ENCODE measurements around the gene TEKT4. TPM values are rescaled to one million over a fixed set of nuclear protein-coding genes. Genes with fewer than 3 reads are reported as not detected.

The TEKT4 gene
- total RNA-seq, 2 donors from 2014 or later, result not detected

GRCh38 chr2:94873362-94874276, 2.4 kb downstream of the TEKT4 start:
- Histone ChIP-seq H3K4me3 (no peak overlapping the region), H3K27me3 (no peaks in the 10 kb centered on the region), H3K36me3 (no peaks in the 10 kb centered on the region), H3K4me1 (no peaks in the 10 kb centered on the region), H3K9me3 (no peaks in the 10 kb centered on the region), H3K27ac (no peak overlapping the region)
- no peak for DNase-seq (ENCODE audit: low spot score)
- TF ChIP-seq CTCF (IDR thresholded peaks at IDR 0.05), result no peak

- DNase-seq (ENCODE audit: low spot score), result no peak
- Histone ChIP-seq H3K4me3 (no peak overlapping the region), H3K27ac (no peak overlapping the region), H3K36me3 (no peaks in the 10 kb centered on the region), H3K27me3 (no peaks in the 10 kb centered on the region), H3K9me3 (no peaks in the 10 kb centered on the region), H3K4me1 (no peaks in the 10 kb centered on the region)
- peak; percentile 37 to 76 for TF ChIP-seq CTCF (IDR thresholded peaks at IDR 0.05)
These were observed 3.2 kb downstream of the TEKT4 start for GRCh38 chr2:94874277-94874997.

- no peaks in the 10 kb centered on the region for H3K36me3 ChIP-seq
- no peak overlapping the region for H3K27ac ChIP-seq
- no peaks in the 10 kb centered on the region for H3K9me3 ChIP-seq
- no peak for DNase-seq (ENCODE audit: low spot score)
- TF ChIP-seq CTCF (IDR thresholded peaks at IDR 0.05), result no peak
- H3K4me3 ChIP-seq, result no peak overlapping the region
- H3K4me1 ChIP-seq, result no peaks in the 10 kb centered on the region
- H3K27me3 ChIP-seq, result no peaks in the 10 kb centered on the region
These were observed 4.0 kb downstream of the TEKT4 start for GRCh38 chr2:94875064-94875819.

- no peak for DNase-seq (ENCODE audit: low spot score)
- no peak for TF ChIP-seq CTCF (IDR thresholded peaks at IDR 0.05)
- Histone ChIP-seq H3K27ac (no peak overlapping the region), H3K4me3 (no peak overlapping the region), H3K36me3 (no peaks in the 10 kb centered on the region), H3K4me1 (no peaks in the 10 kb centered on the region), H3K9me3 (no peaks in the 10 kb centered on the region), H3K27me3 (no peaks in the 10 kb centered on the region)
These were observed 4.7 kb downstream of the TEKT4 start for GRCh38 chr2:94875820-94876522.

- Histone ChIP-seq H3K4me1 (no peaks in the 10 kb centered on the region), H3K4me3 (no peak overlapping the region), H3K9me3 (no peaks in the 10 kb centered on the region), H3K27ac (no peak overlapping the region), H3K27me3 (no peaks in the 10 kb centered on the region), H3K36me3 (no peaks in the 10 kb centered on the region)
- no peak for DNase-seq (ENCODE audit: low spot score)
- no peak for TF ChIP-seq CTCF (IDR thresholded peaks at IDR 0.05)
These were observed 5.3 kb downstream of the TEKT4 start for GRCh38 chr2:94876523-94876863.
